ENCODE data around the gene TNNI2.

- TF ChIP-seq CTCF (tag by site-specific recombination; IDR thresholded peaks at IDR 0.05) (no peak), ELK4 (IDR thresholded peaks at IDR 0.05; ENCODE audit: borderline replicate concordance, low read depth, low read length) (no peak), KLF17 (tag by site-specific recombination; IDR thresholded peaks at IDR 0.05) (no peak), GLI4 (tag by site-specific recombination; IDR thresholded peaks at IDR 0.05) (no peak), ZBTB20 (tag by site-specific recombination; IDR thresholded peaks at IDR 0.05) (no peak), ZNF776 (tag by site-specific recombination; IDR thresholded peaks at IDR 0.05; ENCODE audit: borderline replicate concordance) (no peak), KLF16 (tag by site-specific recombination; IDR thresholded peaks at IDR 0.05) (no peak), TRIM28 (IDR thresholded peaks at IDR 0.05; ENCODE audit: borderline replicate concordance, low read length) (no peak), ZNF362 (tag by site-specific recombination; IDR thresholded peaks at IDR 0.05) (no peak), ATF2 (tag by site-specific recombination; IDR thresholded peaks at IDR 0.05; ENCODE audit: low read depth) (no peak), ZBTB26 (tag by site-specific recombination; optimal IDR thresholded peaks at IDR 0.05) (no peak), ZNF747 (tag by site-specific recombination; IDR thresholded peaks at IDR 0.05) (no peak)
These were observed 3.6 kb downstream of the TNNI2 start for GRCh38 chr11:1842149-1843097.

Measured in HEK293 (cell line).